HG03439 (cell line): ENCODE data around the gene LRFN5.
"Not testable (repeated sequence)": the region's sequence is repeated elsewhere in the genome, so short reads cannot be mapped to it uniquely, and the experiment has no call there.

Experiments
- ATAC-seq: cut with Tn5 transposase; IDR thresholded peaks from one replicate; pipeline ENCODE4 v1.9.1; 2021; ENCODE audit warnings: mild to moderate bottlenecking, moderate library complexity; ENCODE audit not compliant: unreplicated experiment

The LRFN5 gene

GRCh38 chr14:41606532-41607303 is at the start of gene LRFN5:
TSS of gene LRFN5 (plus strand) at chr14:41606876.
- no peak for ATAC-seq

DNA sequence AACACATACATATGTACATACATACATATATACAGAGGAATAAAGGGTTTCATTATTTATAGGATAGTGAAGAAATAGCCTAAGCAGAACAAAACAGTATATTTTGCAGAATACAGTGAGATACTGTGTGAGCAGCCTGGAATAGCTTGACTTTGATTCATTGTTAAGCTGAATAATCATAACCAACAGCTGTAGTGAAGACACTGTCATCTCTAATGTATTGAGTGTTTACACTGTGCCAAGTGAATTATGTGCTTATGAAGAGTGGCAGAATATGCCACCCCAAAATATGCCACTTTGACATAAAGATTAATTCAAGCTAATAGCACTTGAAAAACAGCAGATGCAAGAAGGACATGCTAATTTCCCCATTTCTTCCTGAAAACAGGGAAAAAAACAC is 48.2 kb upstream of the LRFN5 start:
- ATAC-seq: no peak

DNA sequence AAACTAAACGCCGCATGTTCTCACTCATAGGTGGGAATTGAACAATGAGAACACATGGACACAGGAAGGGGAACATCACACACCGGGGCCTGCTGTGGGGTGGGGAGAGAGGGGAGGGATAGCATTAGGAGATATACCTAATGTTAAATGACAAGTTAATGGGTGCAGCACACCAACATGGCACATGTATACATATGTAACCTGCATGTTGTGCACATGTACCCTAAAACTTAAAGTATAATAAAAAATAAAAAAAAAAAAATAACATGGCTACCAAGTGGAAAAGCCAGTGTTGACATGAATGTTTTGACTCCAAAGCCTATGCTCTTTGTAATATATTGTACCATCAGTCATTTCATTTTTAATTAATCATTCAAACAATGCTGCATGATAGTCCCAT is 39.8 kb upstream of the LRFN5 start:
- ATAC-seq: not testable (repeated sequence)

- ATAC-seq: no peak
Measured at GRCh38 chr14:41568979-41569378, 37.7 kb upstream of the LRFN5 start.

DNA sequence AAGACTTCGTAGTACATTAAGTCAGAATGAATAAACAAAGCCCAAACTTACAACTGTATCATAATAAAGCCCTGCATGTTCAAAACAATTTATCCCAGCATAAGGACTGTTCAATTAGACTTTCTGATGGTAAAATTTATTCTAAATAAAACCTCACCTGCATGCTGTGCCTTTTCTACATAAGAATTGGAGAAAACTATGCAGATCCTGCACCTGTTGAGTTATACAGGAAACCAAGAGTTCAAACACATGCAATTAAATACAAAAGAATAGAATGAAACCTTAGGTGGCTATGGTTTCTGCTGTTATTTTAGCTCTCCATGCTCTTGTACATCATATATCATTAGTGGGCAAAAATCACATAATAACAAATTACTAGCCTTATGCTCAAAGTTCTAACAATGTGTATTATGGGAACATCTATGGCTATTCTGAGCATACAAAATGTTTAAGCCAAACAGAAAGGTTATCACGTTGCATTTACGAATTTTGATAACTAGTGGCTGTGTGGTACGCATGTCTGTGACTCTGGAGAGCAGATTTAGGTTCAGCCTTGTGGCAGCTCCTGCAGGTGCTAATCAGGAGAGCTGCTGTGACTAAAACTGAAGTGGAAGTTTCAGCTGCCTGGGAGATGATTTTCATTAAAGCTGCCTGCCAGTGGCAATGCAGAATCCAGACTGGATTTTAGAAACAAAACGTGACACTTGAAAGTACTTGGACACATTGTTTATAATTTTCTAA is 36.1 kb upstream of the LRFN5 start:
- ATAC-seq: no peak

DNA sequence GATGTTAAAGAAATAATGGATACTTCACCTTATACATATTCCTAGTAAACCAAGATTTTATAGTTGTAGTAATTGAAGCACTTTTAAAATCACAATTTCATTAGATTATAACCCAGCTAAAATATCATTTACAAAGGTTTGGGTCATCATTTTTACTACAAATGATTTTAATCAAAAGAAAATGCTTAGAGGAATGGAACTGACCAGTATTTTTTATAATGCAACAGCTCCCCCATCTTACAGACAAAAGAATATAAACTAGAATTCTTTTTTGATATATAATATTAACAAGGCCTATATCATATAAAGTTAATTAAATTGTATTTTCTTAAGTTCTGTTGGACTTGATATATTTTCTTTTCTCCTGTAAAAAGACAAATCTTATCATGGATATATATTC is 20.4 kb upstream of the LRFN5 start:
- ATAC-seq: no peak

- ATAC-seq: no peak
Measured at GRCh38 chr14:41597647-41598046, 9.0 kb upstream of the LRFN5 start.

DNA sequence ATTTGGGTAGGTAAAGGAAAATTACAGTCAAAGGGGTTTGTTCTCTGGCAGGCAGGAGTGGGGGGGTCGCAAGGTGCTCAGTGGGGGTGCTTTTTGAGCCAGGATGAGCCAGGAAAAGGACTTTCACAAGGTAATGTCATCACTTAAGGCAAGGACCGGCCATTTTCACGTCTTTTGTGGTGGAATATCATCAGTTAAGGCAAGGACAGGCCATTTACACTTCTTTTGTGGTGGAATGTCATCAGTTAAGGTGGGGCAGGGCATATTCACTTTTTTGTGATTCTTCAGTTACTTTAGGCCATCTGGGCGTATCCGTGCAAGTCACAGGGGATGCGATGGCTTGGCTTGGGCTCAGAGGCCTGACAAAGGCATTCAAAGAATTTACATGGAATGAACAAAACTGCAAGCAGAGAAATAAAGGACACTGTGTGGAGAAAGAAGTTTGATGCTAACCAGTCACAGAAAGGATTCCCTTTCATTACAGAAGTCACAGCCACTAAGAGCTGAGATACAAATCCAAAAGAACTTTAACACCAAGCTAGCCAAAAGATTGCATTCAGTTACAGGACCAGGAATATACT is 6.8 kb upstream of the LRFN5 start:
- ATAC-seq: not testable (repeated sequence)

GRCh38 chr14:41604721-41605531 is 1.8 kb upstream of the LRFN5 start:
- ATAC-seq: no peak

- no peak for ATAC-seq
Measured at GRCh38 chr14:41605550-41606281, 960 bp upstream of the LRFN5 start.

DNA sequence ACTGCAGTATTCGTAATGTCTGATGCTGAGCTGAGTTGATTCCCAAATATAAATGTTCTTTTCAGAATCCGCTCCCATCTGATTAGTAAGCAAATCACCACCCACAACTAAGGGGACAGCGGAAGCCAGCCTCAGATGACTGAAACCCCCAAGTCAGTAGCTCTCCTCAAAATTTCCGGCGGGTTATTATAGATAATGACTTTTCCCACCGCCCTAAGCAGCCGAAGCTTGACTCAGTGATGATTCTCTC is 469 bp upstream of the LRFN5 start:
- ATAC-seq: no peak

DNA sequence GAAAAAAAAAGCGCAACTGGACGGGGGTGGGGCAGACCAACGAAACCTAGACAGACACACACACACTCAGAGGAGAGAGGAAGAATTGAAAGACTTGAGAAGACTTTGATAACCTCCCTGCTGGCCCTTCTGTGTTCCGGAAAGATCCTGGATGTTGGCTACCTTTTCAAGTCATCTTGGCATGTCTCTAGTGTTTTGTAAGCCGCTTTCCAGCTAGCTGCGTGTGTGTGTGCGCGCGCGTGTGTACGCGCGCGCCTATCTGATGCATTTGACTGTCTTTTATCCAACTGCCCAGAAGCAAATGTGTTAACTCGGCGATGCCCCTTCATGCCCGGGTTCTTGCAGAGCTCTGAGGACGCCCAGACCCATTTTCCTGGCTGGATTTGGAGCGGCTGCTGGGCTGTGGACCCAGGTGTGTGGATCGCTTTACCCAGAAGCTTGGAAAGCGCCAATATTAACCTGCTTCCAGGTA is 664 bp downstream of the LRFN5 start:
- ATAC-seq: no peak

DNA sequence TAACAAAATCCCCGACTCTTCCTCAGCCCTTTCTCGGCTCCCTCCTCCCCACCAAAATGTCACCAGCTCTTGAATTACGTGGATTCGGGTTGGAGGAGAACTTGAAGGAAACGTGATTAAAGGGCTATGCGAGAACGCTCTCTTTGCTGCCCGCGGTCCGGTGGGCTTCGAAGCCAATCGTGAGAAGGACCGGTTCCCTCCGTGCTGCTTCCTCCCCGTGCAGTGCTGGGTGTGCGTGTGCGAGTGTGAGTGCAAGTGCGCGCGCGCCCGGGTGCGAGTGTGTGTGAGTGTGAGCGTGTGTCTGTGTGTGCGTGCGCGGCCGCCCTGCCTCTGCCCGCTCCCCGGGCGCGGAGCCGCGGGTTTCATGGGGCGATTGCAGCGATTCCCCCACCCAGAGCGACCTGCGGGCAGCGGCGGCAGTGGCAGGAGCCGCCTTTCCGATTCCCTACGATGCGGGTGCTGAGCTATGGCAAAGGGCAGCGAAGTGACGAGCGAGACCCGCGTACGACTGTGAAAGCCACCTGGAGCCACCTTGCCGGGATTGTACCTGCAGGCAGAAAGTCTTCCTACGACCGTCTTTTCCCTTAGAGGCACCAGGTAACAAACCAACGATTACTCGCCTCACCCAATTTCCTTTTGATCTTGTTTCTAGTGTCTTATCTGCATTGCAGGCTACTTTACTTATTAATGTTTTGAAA is 1.4 kb downstream of the LRFN5 start:
- ATAC-seq: no peak

DNA sequence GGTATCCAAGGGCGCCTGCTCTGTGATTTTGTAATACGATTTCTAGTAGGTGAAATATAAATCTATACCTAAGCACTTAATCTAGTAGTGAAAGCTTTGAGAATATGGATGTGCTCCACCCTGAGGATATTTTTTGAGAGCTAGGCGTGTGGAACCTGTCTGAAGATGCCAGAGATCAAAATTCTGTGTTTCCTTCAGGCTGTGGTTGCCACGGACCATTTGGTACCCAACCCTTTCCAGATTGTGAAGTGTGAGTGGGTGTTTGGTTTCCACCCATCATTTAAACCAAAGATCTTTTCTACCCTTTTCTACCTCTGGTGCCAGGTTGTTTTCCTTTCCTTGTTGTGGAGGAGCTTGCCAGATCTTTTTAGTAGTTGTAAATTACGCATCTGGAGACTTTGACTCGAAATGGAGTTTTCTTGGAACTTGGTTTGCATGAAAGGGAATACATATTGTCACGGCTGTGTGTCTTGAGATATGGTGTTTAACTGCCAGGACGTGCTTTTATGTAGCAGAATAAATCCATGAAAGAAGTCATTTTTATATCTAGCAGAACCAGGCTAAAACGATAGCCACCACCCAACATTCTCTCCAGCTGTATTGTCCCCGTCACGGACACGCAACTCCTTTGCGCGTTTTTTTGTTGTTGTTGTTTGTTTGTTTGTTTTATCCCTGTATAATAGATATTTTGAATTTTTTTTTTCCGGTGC is 2.2 kb downstream of the LRFN5 start:
- no peak for ATAC-seq

DNA sequence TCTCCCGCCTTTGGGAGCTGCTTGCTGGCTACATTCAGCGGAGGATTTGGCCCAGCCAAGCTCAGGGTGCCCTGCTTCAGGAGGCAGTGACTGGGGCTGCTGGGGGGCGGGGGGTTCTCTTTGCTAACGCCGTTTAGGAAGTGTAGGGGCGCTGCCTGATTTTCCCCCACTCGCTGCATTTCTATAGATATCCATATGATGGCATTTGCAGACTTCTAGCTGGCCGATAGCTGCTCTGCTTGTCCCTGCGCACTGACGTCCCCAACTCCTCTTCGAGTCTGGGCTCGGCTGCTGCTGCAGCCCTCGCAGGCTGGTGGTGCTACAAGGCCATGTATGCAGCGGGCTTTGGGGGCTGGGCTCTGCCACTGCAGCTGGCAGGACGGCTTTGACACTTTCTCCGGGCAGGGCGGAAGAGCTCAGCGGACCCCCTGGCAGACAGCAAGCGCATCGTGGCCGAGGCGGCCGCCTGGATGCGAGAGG is 3.1 kb downstream of the LRFN5 start:
- no peak for ATAC-seq

DNA sequence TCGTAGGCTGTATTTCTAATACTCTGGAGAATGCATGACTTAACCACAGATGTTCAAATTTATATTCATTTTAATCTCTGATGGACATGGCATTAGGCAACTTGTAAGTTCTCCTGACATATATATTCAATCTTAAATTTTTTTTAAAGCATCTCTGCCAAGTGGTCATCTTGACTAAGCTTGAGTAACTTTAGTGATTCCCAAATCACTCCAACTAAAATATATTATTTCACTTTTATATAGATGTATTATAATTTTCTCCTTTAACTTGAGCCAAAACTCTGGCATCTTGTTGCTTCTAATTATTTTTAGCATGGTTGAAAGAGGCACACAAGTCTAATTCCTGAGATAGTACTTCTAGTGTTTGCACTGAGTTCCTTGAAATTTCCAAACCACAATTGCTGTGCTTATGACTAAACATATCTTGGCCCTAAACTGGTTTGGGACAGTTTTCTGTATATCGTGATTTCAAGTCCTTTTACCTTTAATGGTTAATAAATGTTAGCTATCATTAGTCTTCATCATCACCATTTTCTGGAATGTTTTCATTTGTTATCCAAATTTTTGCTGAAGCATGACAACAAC is 8.4 kb downstream of the LRFN5 start:
- ATAC-seq: no peak

- ATAC-seq: no peak
Measured at GRCh38 chr14:41623736-41624135, 17.1 kb downstream of the LRFN5 start.

- no peak for ATAC-seq
Measured at GRCh38 chr14:41629876-41630275, 23.2 kb downstream of the LRFN5 start.

- ATAC-seq: no peak
Measured at GRCh38 chr14:41634286-41634685, 27.6 kb downstream of the LRFN5 start.
